ENCODE measurements around the gene LBHD2. TPM values are rescaled to one million over a fixed set of nuclear protein-coding genes. Genes with fewer than 3 reads are reported as not detected.

Gene LBHD2
- total and polyA plus RNA-seq, 9 donors: 0.09 TPM; not detected in 8

GRCh38 chr14:103104389-103104653 lies 20.3 kb downstream of the LBHD2 start:
- Histone ChIP-seq H3K36me3 (ENCODE audit: control insufficient read depth, insufficient read depth, low read length) (no peaks in the 10 kb centered on the region), H3K9me3 (replicated peaks; ENCODE audit: control insufficient read depth, low read depth, low read length) (no peaks in the 10 kb centered on the region), H3K27me3 (ENCODE audit: control insufficient read depth, insufficient read depth, low read length) (peaks cover 58% of the 10 kb centered on the region), H3K27ac (ENCODE audit: low read length) (no peak overlapping the region), H3K4me1 (ENCODE audit: control insufficient read depth, insufficient read depth, low read length) (peaks cover 58% of the 10 kb centered on the region), H3K4me3 (ENCODE audit: low read length) (no peak overlapping the region)
- 4% methylated on average over 10 of the region's 20 CpGs for WGBS (ENCODE audit: insufficient coverage)
- no peak for DNase-seq

DNA sequence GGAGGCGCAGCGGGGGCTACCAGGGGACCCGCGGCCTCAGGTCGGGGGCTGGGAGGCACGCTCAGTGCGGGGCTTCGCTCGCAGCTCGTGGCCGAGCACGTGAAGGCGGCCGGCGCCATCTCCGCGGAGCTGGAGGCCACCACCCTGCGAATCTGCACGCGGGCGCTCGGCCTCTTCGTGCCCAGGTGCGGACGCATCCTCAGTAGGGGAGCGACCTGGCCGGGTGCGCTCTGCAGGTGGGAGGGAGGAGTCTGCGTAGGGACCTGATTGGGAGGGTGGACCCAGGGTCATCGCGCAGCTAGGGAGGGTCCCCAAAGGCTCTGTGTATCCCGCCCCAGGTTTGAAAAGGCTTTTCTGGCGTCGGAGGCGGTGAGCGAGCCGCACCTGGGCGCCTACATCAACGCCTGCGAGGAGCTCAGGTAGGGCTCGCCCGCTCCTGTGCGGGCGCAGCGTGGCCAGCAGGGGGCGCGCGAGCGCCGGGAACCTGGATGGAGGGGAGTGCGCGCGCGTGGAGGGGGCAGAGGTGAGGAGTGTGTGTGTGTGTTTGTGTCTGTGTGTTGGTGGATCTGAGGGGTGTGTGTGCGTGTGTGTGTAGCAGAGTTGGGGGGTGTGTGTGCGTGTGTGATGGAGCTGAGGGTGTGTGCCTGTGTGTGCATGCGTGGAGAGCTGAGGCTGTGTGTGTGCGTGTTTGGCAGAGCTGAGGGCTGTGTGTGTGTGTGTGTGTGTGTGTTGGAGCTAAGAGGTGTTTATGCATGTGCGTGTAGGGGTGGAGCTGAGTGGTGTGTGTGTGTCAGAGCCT lies 20.8 kb downstream of the LBHD2 start:
- peaks cover 55% of the 10 kb centered on the region for H3K27me3 ChIP-seq (ENCODE audit: control insufficient read depth, insufficient read depth, low read length)
- peak; percentile 68 for DNase-seq
- H3K36me3 ChIP-seq (ENCODE audit: control insufficient read depth, insufficient read depth, low read length): no peaks in the 10 kb centered on the region
- no peak overlapping the region for H3K4me3 ChIP-seq (ENCODE audit: low read length)
- no peaks in the 10 kb centered on the region for H3K9me3 ChIP-seq (replicated peaks; ENCODE audit: control insufficient read depth, low read depth, low read length)
- WGBS (ENCODE audit: insufficient coverage): 4% methylated on average over 59 of the region's 59 CpGs
- H3K27ac ChIP-seq (ENCODE audit: low read length): no peak overlapping the region
- H3K4me1 ChIP-seq (ENCODE audit: control insufficient read depth, insufficient read depth, low read length): peaks cover 60% of the 10 kb centered on the region

DNA sequence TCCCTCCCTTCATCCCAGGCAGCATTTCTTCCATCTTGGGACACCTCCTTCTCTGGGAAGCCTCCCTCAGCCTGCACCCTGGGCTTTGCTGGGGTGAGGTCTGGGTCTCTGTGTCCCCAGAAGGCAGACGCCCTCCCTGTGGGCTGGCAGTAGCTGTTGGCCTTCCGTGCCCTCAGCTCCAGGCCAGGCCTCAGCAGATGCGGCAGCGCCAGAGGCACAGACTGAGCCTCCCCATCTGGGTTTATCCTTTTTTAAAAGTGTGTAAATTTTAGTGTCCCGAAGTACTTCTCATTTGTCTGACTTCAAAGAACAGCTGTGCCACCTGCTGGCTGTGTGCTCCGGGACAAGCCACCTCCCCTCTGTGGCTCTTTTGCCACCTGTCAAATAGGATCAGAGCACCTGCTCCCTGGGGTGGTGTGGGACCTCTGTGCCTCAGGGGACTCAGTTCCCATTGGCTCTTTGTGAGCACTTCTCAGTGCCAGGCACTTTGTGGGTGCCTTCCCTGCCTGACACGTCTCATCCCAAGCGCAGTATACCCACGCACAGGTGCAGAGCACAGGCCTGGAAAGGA lies 21.7 kb downstream of the LBHD2 start:
- WGBS (ENCODE audit: insufficient coverage): 60% methylated on average over 6 of the region's 9 CpGs
- H3K27ac ChIP-seq (ENCODE audit: low read length): peak overlapping the region; percentile 35

GRCh38 chr14:103107455-103107854 lies 23.4 kb downstream of the LBHD2 start:
- DNase-seq: no peak
- Histone ChIP-seq H3K36me3 (ENCODE audit: control insufficient read depth, insufficient read depth, low read length) (no peaks in the 10 kb centered on the region), H3K27me3 (ENCODE audit: control insufficient read depth, insufficient read depth, low read length) (peaks cover 33% of the 10 kb centered on the region), H3K4me3 (ENCODE audit: low read length) (no peak overlapping the region), H3K27ac (ENCODE audit: low read length) (no peak overlapping the region), H3K4me1 (ENCODE audit: control insufficient read depth, insufficient read depth, low read length) (peaks cover 80% of the 10 kb centered on the region), H3K9me3 (replicated peaks; ENCODE audit: control insufficient read depth, low read depth, low read length) (no peaks in the 10 kb centered on the region)
- 93% methylated on average over 23 of the region's 23 CpGs for WGBS (ENCODE audit: insufficient coverage)

More for the DNA sequence above, 21.7 kb downstream of the LBHD2 start:
- no peaks in the 10 kb centered on the region for H3K36me3 ChIP-seq (ENCODE audit: control insufficient read depth, insufficient read depth, low read length)
- H3K27me3 ChIP-seq (ENCODE audit: control insufficient read depth, insufficient read depth, low read length): peaks cover 49% of the 10 kb centered on the region
- H3K4me3 ChIP-seq (ENCODE audit: low read length): no peak overlapping the region
- DNase-seq: peak; percentile 51
- peaks cover 68% of the 10 kb centered on the region for H3K4me1 ChIP-seq (ENCODE audit: control insufficient read depth, insufficient read depth, low read length)
- no peaks in the 10 kb centered on the region for H3K9me3 ChIP-seq (replicated peaks; ENCODE audit: control insufficient read depth, low read depth, low read length)

- Histone ChIP-seq H3K36me3 (ENCODE audit: control insufficient read depth, insufficient read depth, low read length) (no peaks in the 10 kb centered on the region), H3K27me3 (ENCODE audit: control insufficient read depth, insufficient read depth, low read length) (peaks cover 26% of the 10 kb centered on the region), H3K4me3 (ENCODE audit: low read length) (no peak overlapping the region), H3K27ac (ENCODE audit: low read length) (peak overlapping the region; percentile 79), H3K4me1 (ENCODE audit: control insufficient read depth, insufficient read depth, low read length) (peaks cover 81% of the 10 kb centered on the region), H3K9me3 (replicated peaks; ENCODE audit: control insufficient read depth, low read depth, low read length) (no peaks in the 10 kb centered on the region)
- WGBS (ENCODE audit: insufficient coverage): 61% methylated on average over 22 of the region's 28 CpGs
- DNase-seq: no peak
These were observed 24.1 kb downstream of the LBHD2 start for GRCh38 chr14:103107941-103108748.

GRCh38 chr14:103108749-103109207 lies 24.8 kb downstream of the LBHD2 start:
- no CpG with 5 or more reads among the region's 9 CpGs for WGBS (ENCODE audit: insufficient coverage)
- peaks cover 82% of the 10 kb centered on the region for H3K4me1 ChIP-seq (ENCODE audit: control insufficient read depth, insufficient read depth, low read length)
- peak; percentile 73 for DNase-seq

DNA sequence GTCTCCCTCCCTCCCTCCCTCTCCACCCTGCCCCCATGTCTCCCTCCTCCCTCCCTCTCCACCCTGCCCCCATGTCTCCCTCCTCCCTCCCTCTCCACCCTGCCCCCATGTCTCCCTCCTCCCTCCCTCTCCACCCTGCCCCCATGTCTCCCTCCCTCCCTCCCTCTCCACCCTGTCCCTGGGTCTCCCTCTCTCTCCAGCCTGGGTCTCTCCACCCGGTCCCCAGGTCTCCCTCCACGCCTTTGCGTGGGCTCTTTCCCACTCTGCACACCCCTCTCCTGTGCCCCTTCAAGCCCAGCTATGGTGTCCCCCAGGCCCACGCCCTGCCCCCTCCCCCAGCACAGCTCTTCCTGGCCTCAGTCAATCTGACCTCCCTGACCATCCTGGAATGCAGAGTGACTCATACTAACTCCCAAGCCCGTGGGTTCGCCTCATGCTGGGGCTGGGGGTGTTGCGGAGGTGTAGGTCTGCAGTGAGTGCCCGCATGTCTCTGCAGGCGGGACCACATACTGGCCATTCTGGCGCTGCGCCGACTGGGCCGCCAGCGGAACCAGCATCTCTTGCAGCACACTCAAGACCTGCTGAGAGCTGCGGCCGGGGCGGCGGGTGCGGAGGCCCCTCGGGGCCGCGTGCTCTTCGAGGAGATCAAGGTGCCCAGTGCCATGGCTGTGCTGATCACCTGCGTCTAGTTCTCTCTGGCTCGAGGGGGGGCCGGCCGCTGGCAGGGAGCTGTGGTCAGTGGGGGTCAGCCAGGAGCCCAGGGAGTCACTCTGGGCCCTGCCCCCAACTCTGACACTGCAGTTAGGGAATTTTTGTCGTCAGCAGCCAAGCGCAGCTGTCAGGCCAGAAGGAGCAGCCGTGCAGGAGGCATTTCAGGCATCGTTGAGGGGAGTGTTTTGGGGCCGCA lies 25.8 kb downstream of the LBHD2 start:
- Histone ChIP-seq H3K27me3 (ENCODE audit: control insufficient read depth, insufficient read depth, low read length) (peaks cover 10% of the 10 kb centered on the region), H3K36me3 (ENCODE audit: control insufficient read depth, insufficient read depth, low read length) (no peaks in the 10 kb centered on the region), H3K9me3 (replicated peaks; ENCODE audit: control insufficient read depth, low read depth, low read length) (no peaks in the 10 kb centered on the region), H3K27ac (ENCODE audit: low read length) (peak overlapping the region; percentile 94), H3K4me1 (ENCODE audit: control insufficient read depth, insufficient read depth, low read length) (peaks cover 78% of the 10 kb centered on the region), H3K4me3 (ENCODE audit: low read length) (no peak overlapping the region)
- DNase-seq: peak; percentile 88
- 33% methylated on average over 25 of the region's 32 CpGs for WGBS (ENCODE audit: insufficient coverage)

More at GRCh38 chr14:103108749-103109207, 24.8 kb downstream of the LBHD2 start:
- Histone ChIP-seq H3K4me3 (ENCODE audit: low read length) (no peak overlapping the region), H3K27ac (ENCODE audit: low read length) (peak overlapping the region; percentile 79), H3K9me3 (replicated peaks; ENCODE audit: control insufficient read depth, low read depth, low read length) (no peaks in the 10 kb centered on the region), H3K36me3 (ENCODE audit: control insufficient read depth, insufficient read depth, low read length) (no peaks in the 10 kb centered on the region), H3K27me3 (ENCODE audit: control insufficient read depth, insufficient read depth, low read length) (peaks cover 20% of the 10 kb centered on the region)

DNA sequence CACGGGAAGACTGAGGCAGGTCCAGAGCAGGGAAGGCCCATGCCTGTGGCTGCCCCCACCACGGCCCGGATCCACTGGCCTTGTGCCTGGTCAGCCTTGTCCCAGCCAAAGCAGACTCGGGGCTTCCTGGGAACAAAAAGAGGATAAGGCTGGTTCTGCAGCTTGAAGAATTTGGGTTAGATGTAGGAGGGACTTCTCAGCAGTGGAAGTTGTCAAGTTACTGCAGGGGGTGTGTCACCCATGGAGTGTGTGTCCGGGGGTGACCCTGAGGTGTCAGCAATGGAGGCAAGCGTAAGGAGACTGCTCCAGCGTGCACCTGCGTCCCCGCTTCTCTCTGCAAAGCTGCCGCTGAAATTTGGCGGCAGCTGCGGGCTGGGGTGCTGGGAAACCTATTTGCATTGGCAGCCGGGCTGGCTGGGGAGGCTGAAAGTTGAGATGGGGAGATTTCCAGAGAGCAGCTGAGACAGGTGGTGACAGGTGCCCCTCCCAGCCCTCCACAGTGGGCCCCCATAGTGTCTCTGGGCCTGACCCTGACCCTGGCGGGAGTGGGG lies 26.7 kb downstream of the LBHD2 start:
- peak; percentile 77 for DNase-seq
- Histone ChIP-seq H3K27ac (ENCODE audit: low read length) (peak overlapping the region; percentile 94), H3K9me3 (replicated peaks; ENCODE audit: control insufficient read depth, low read depth, low read length) (no peaks in the 10 kb centered on the region), H3K27me3 (ENCODE audit: control insufficient read depth, insufficient read depth, low read length) (peaks cover 3% of the 10 kb centered on the region), H3K36me3 (ENCODE audit: control insufficient read depth, insufficient read depth, low read length) (no peaks in the 10 kb centered on the region), H3K4me3 (ENCODE audit: low read length) (no peak overlapping the region), H3K4me1 (ENCODE audit: control insufficient read depth, insufficient read depth, low read length) (peaks cover 68% of the 10 kb centered on the region)
- 20% methylated on average over 8 of the region's 14 CpGs for WGBS (ENCODE audit: insufficient coverage)

- Histone ChIP-seq H3K4me1 (ENCODE audit: control insufficient read depth, insufficient read depth, low read length) (peaks cover 62% of the 10 kb centered on the region), H3K9me3 (replicated peaks; ENCODE audit: control insufficient read depth, low read depth, low read length) (no peaks in the 10 kb centered on the region), H3K27ac (ENCODE audit: low read length) (peak overlapping the region; percentile 94), H3K36me3 (ENCODE audit: control insufficient read depth, insufficient read depth, low read length) (no peaks in the 10 kb centered on the region), H3K4me3 (ENCODE audit: low read length) (no peak overlapping the region), H3K27me3 (ENCODE audit: control insufficient read depth, insufficient read depth, low read length) (no peaks in the 10 kb centered on the region)
- WGBS (ENCODE audit: insufficient coverage): 77% methylated on average over 2 of the region's 6 CpGs
- DNase-seq: no peak
These were observed 27.3 kb downstream of the LBHD2 start for GRCh38 chr14:103111232-103111868.
